HL-60 (cell line): ENCODE data around the gene WDR45B.

Experiments used
- TF ChIP-seq, protein P1 (sequence below): IDR thresholded peaks from 2 replicates; pipeline ENCODE4 v1.6.1; 2012; ENCODE audit warnings: low read depth; ENCODE audit not compliant: insufficient replicate concordance
- TF ChIP-seq, protein P2 (sequence below): IDR thresholded peaks from one replicate; pipeline ENCODE4 v1.5.1; 2011; ENCODE audit warnings: low read length, control low read depth, inconsistent platforms; ENCODE audit not compliant: insufficient read depth

DNA sequence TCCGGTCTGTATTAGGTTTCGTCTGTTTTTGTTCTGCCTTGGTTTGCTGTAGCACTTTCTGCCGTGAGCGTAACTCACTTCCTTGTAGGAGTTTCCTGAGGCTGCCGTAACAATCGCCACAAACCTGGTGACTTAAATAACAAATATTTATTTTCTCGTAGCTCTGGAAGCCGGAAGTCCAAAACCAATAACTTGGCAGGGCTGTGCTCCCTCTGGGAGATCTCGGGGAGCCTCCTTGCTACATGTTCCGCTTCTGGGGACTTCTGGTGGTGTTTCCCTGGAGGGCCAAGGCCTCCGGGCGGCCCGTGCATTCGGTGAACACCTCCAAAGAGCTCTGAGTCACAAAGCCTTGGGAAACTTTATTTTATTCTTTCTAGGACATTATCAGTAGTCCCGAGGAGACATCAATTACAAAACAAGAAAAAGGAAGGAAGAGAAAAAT, 6.8 kb upstream of the WDR45B start:
- TF ChIP-seq, protein P1, sequence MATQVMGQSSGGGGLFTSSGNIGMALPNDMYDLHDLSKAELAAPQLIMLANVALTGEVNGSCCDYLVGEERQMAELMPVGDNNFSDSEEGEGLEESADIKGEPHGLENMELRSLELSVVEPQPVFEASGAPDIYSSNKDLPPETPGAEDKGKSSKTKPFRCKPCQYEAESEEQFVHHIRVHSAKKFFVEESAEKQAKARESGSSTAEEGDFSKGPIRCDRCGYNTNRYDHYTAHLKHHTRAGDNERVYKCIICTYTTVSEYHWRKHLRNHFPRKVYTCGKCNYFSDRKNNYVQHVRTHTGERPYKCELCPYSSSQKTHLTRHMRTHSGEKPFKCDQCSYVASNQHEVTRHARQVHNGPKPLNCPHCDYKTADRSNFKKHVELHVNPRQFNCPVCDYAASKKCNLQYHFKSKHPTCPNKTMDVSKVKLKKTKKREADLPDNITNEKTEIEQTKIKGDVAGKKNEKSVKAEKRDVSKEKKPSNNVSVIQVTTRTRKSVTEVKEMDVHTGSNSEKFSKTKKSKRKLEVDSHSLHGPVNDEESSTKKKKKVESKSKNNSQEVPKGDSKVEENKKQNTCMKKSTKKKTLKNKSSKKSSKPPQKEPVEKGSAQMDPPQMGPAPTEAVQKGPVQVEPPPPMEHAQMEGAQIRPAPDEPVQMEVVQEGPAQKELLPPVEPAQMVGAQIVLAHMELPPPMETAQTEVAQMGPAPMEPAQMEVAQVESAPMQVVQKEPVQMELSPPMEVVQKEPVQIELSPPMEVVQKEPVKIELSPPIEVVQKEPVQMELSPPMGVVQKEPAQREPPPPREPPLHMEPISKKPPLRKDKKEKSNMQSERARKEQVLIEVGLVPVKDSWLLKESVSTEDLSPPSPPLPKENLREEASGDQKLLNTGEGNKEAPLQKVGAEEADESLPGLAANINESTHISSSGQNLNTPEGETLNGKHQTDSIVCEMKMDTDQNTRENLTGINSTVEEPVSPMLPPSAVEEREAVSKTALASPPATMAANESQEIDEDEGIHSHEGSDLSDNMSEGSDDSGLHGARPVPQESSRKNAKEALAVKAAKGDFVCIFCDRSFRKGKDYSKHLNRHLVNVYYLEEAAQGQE = peak; percentile 22
- TF ChIP-seq, protein P2, sequence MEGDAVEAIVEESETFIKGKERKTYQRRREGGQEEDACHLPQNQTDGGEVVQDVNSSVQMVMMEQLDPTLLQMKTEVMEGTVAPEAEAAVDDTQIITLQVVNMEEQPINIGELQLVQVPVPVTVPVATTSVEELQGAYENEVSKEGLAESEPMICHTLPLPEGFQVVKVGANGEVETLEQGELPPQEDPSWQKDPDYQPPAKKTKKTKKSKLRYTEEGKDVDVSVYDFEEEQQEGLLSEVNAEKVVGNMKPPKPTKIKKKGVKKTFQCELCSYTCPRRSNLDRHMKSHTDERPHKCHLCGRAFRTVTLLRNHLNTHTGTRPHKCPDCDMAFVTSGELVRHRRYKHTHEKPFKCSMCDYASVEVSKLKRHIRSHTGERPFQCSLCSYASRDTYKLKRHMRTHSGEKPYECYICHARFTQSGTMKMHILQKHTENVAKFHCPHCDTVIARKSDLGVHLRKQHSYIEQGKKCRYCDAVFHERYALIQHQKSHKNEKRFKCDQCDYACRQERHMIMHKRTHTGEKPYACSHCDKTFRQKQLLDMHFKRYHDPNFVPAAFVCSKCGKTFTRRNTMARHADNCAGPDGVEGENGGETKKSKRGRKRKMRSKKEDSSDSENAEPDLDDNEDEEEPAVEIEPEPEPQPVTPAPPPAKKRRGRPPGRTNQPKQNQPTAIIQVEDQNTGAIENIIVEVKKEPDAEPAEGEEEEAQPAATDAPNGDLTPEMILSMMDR = no peak
